ENCODE measurements around the gene KCNK5.

Gene KCNK5

DNA sequence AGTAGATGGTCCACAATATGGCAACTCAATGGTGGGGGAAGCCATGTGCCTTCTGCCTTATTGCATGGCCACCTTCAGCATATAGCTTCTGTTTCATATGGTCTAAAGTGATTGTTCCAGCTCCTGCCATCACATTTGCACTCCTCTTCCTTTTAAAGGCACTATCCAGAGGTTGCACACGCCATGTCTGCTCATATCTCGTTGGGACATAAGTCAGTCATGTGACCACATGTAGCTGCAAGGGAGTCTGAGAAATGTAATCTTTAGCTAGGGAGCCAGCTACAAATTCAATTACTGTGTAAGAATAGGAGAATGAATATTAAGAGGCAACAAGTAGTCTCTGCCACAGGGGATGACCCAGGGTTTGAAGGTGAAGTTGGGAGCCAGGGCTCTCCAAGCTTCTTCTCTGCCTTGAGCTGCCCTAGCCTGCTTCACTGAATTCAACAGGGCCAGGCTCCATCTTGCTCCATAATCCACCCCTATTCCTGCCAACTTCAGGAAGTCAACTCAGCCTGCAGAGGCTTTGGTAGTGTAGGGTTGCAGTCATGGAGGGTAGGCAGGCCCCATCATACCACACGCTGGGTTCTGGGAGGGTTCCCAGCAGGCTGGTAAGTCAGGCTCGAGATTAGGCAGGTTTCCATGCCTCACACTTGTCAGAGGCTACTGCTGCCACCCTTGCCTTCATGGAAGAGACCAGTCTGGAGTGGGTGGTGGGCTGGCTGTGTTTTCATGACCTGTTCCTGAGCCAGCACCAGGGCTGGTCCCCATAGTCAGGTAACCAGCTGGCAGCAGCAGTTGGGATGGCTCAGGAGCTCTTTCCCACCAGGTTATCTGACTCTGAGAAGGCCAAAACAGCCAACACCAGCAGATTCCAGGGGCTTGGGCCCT, 57.5 kb downstream of the KCNK5 start:
- DNase-seq (ENCODE audit: low read depth in 2 of 2), result no peak

DNA sequence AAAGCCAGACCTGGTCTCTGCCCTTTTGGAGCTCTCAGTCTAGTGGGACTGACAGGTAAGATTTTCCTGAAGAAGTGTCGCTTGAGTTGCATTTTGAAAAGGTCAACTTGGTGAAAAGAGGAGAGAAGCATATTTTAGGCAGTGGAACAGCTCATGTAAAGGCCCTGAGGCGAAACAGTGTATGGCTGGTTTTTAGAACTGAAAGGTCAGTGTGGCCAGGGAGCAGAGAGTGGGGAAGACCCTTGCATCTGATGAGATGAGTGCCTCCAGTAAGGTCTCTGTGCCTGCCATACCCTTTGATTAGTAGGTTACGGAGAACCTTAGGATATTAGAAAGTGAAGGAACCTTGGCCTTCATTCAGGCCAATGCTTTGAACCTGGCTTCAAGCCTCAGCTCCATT, 58.4 kb downstream of the KCNK5 start:
- no peak for DNase-seq (ENCODE audit: low read depth in 2 of 2)

- no peak for DNase-seq (ENCODE audit: low read depth in 2 of 2)
Observed at GRCh38 chr6:39170389-39170788, 58.9 kb downstream of the KCNK5 start.

DNA sequence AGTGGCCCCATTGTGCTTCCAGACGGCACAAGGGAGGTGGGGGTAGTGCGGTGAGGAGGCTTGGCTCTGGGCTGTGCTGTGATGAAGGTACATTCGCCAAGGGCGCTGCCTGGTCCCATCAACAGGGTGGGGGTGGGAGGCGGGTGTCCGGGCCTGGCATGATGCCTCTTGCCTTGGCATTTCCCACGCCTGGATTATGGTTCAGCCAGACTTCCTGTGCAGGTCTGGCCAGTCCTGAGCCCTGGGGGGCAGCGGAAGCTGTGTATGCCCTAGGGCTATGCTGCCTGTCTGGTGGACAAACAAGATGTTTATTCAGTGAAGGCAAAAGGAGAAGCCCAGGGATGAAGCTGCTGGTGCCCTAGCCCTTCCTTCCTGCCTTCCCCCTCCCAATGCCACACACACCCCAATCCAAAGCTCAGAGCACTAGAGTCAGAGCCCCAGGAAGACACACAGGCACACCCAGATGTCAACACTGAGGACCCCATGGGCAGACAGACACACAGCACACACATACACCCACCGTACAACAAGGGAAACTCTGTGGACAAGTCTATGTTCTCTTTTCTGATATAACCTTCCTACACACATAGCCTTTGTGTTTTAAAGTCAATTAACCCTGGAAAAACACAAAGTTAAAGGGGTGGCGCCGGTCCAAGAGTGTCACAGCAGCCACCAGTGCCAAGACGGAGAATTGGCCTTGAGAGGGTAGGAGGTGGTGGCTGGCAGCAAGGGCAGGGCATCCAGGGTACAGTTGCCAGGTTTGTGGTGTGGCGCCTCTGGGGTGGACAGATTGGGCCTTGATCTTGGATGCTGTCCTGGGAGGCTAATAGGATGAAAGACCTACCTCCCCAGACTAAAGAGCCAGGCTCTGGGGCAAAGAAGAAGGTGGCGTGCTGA, 59.6 kb downstream of the KCNK5 start:
- no peak for DNase-seq (ENCODE audit: low read depth in 2 of 2)

DNA sequence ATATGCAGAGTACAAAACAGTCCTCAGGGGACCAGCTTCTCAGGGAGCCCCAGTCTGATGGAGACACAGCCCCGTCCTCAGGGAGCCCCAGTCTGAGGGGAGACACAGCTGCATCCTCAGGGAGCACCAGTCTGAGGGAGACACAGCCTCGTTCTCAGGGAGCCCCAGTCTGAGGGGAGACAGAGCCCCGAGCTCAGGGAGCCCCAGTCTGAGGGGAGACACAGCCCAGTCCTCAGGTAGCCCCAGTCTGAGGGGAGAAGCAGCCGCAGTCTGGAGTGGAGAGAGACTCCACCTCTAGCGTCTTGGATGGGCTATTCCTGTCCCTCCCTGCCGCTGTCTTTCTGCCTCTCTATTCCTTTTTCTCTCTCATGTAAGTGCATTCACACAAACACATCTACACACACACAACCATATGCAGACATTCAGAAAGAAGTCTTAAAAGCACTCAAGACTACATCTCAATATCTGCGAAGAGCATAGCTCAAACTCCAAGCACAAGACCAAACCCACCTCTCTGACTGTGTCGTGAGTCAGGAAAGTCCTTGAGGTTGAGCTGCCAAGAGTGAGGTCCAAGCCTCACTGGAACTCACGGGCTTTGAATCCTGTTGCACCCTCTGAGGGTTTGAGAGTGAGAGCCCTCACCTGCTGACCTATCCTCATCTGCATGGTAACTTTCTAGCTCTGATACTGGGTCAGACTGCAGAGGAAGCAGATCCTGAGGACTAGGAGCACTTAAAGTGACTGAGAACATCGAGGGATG, 61.2 kb downstream of the KCNK5 start:
- no peak for DNase-seq (ENCODE audit: low read depth in 2 of 2)

GRCh38 chr6:39167321-39167720, 62.0 kb downstream of the KCNK5 start:
- no peak for DNase-seq (ENCODE audit: low read depth in 2 of 2)

- DNase-seq (ENCODE audit: low read depth in 2 of 2), result no peak
Observed at GRCh38 chr6:39166912-39167290, 62.4 kb downstream of the KCNK5 start.

DNA sequence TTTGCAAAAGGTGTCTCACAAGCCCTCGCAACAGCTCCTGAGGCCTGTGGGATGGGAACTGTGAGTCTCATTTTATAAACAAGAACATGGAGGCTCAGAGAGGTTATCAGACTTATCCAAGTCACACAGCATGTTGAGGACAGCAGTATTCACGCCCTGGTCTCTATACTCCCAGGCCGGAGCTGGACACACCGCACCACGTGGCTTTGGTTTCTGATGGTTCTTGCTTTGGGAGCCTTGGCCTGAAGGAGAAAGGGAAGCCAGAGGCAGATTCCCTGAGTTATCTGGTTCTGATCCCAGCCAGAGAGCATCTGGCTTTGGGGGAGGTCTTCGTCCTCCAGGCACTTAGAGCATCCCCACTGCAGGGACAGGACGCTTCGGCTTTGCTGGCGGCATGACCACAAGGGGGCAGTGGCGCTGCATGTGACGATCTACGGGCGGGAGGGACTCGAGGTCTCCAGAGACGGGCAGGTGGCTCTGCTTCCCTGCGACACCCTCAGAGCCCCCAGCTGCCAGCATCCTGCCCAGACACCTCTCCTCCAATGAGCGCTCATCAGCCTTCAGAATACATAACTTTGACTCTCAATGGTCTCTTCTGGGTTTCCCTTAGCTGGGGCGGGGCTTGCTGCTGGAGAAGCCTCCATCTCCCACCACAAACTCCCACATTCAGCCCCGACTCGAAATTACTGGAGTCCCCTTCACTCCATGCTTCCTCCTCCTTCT, 62.9 kb downstream of the KCNK5 start:
- DNase-seq (ENCODE audit: low read depth in 2 of 2), result peak; percentile 73 to 84

GRCh38 chr6:39157511-39157910, 71.8 kb downstream of the KCNK5 start:
- DNase-seq (ENCODE audit: low read depth in 2 of 2), result no peak

DNA sequence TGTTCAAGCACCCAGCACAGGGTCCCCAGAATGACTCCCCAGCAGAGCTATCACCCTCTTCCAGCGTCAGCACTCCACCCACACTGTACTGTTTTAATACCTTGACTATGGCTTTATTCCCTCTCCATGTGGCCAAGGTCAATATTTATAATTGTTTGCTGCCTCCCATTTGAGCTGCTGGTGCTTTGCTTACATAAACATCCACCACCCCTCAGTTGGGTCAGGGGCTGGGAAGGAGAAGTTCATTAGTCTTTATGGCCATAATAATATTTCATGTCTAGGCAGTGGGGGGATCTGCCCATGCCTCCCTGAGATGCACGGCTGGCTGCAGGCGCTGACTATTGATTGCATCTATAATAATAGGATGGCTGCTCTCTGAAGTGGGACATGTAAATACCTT, 72.5 kb downstream of the KCNK5 start:
- no peak for DNase-seq (ENCODE audit: low read depth in 2 of 2)

DNA sequence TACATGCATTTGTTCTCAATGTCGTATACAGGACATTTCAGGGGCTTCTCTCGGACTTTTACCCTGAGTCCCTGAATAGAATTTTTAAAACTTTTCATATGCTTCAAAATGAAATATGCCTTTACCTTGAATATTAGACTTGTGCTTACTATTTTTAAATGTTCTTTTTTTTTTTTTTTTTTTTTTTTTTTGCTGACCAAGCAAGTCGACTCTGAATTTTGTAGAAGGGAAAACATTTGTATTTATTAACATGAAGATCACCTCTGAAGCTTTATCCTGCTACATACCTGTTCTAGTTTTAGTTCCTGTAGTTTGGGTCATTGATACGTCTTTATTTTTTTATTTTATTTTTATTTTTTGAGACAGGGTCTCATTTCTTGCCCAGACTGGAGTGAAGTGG, 74.6 kb downstream of the KCNK5 start:
- DNase-seq (ENCODE audit: low read depth in 2 of 2), result no peak

DNA sequence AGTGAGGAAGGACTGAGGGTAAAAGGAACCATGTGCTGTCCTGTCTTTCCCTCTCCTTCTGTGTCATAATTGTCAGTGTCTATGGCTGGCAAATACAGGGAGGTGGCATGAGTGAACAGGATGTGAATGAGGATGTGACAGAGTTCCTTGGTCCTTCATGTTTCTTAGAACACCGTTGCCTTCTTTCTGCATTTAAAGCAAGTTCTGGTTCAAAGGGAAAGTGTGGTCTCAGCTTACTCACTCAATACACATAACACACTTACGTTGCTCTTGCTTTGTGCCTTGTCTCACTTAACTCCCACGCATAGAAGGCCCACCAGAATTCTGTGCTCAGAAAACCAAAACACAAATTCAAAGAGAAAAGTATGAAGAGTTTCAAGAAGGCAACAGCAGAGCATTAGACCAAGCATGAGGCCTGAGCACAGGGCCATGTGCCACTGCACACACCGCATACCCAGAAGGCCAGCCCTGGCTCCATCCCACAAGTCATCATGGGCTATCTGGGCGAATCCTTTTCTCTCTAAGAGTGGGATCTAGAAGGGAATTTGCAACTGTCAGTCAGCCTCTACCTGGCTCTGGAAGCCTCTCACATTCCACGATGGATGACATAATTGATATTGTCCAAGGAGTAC, 75.4 kb downstream of the KCNK5 start:
- peak; percentile 21 to 25 for DNase-seq (ENCODE audit: low read depth in 2 of 2)

DNA sequence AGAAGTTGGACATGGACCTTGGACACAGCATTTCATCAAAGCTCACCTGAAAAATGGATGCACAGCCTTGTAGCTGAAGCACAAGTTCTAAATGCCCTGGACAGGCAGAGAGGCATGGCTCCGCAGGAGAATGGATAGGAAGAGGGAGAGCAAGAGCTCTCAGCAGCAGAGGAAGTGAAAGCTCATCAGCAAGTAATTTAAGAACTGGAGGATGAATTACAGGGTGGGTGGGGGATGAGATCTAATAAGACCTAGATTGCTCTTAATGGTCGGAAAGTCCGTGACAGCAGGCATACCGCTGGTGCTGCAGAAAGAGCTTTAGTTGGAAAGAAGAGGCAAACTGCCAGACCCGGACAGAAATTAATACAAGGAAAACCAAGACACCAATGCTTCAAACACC, 77.0 kb downstream of the KCNK5 start:
- DNase-seq (ENCODE audit: low read depth in 2 of 2), result no peak

DNA sequence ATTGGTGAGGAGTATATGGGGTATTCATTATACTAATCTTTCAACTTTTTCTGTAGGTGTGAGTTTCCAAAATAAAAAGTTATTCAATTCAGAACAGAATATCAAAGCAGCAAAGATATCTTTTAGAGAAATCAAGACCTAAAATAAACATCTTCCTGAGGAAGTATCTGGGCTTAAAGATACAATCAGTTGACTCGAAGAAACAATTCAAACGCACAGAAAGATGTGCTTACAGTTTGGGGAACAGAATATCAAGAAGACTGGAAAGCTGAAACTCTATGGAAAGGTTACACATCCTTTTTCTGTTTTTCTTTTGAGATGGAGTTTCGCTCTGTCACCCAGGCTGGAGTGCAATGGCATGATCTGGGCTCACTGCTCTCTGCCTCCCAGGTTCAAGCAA, 78.1 kb downstream of the KCNK5 start:
- DNase-seq (ENCODE audit: low read depth in 2 of 2), result no peak

DNA sequence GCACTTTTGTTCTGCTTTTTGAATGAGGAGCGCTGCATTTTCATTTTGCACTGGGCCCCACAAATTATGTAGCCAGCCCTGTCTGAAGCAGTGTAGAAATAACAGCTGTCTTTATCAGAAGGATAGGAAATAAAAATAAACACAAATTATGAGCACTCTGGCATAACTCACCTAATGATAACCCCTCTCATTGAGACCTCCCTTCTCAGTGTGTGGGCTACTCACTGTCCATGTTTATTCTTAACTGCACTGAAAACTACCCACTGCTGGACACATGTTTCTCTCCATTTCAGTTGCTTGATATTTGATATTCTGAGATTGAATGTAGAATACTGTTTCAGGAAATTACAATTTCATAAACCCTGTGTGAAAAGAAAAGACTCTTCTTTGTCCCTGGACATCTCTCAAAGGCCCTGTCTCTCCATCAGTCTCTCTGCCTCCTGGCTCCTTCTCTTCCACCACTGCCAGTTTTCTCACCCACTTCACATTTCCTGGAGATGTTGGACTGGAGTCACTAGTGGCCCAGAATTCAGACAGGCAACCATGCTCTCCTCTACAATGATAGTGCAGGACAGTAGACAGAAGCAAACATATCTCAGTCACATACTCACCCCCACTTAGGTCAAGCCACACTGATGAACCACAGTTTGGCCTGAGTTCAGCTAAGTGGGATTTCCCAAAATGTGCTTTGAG, 84.6 kb downstream of the KCNK5 start:
- DNase-seq (ENCODE audit: low read depth in 2 of 2), result no peak

DNA sequence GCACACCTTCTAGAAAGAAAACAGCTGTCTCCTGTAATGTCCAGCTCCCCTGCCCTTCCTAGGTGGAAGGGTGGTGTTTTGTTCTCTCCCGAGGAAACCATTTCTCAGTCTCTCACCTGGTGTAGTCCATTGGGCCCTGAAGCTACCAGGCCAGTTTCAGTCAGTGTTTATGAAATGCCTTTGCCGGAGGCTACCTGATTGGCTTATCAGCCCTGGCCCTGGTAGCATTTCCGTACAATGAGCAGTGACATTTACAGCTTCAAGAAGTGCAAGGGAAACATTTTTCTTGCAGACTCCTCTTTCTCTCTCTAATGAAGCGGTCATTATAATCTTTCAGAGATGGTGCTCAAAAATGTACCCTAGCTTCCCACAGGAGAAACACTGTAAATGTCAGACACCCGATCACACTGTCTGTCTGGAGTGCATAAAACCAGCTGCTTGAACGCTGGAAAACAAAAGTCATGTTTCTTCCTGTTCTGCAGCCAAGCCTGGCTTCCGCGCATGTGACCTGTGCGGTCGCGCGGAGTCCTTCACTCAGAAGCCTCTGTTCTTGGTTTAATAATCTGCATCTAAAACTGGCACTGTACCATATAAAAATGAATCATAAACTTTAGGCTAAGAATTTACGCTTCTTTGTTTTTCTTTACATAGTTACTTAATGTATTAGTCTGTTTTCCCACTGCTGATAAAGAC, 85.9 kb downstream of the KCNK5 start:
- DNase-seq (ENCODE audit: low read depth in 2 of 2), result peak in 1 of 2 donors; percentile 9

- no peak for DNase-seq (ENCODE audit: low read depth in 2 of 2)
Observed at GRCh38 chr6:39140556-39141167, 88.6 kb downstream of the KCNK5 start.

Data from stimulated activated CD4-positive, alpha-beta T cell treated with anti-CD3 and anti-CD28 coated beads, Interleukin-15, amount 100 ng/mL, for 48 hours (primary cell).